CD4-positive, alpha-beta T cell treated with Interleukin-21 for 1 hour (primary cell): ENCODE measurements around the gene CEP72.
A peak's percentile ranks its signal among the peaks of the same experiment; 100 is the strongest.
"Not testable (repeated sequence)": the region's sequence is repeated elsewhere in the genome, so short reads cannot be mapped to it uniquely, and the experiment has no call there.

Experiments
- DNase-seq: peaks from one replicate; pipeline ENCODE4 v3.0.0-alpha.2; 2020

CEP72 gene

DNA sequence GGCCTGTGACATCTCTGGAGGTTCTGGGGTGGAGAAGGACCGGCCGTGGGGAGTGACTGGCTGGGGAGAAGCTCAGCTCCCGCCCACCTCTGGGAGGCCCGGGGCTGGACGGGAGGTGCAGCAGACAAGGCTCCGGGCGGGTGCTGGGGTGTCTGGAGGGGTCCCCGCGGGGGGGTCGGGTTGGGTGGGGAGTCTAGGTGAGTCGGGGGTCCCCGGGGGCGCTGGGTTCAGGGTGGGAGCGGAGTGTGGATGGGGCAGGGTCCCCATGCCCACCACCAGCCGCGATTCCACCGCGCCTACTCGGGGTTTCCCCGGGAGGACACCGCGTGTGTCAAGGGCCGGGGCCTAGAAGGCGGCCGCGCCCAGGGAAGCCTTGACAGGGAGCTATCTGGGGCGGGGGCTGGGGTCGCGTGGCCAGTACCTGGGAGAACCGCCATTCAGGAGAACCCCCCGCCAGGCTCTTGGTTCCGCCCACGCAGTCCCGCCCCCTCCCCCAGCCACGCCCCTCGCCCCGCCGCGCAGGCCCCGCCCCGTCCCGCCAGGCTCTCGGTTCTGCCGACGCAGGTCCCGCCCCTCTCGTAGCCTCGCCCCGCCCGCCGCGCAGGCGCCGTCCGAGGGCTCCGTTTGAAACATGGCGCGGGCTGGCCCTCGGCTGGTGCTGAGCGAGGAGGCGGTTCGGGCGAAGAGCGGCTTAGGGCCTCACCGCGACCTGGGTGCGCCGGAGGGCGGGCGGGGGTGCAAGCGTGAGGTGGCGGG, at the start of gene CEP72:
Gene CEP72, plus strand, starts transcription at position 610 of the 756 bp plus-strand sequence. Its CDS starts 22 bp downstream, at position 632.
- peak; percentile 94 for DNase-seq

GRCh38 chr5:565782-566440, 46.2 kb upstream of the CEP72 start:
- DNase-seq, result no peak

- DNase-seq, result no peak
These were observed 45.4 kb upstream of the CEP72 start for GRCh38 chr5:566636-567309.

DNA sequence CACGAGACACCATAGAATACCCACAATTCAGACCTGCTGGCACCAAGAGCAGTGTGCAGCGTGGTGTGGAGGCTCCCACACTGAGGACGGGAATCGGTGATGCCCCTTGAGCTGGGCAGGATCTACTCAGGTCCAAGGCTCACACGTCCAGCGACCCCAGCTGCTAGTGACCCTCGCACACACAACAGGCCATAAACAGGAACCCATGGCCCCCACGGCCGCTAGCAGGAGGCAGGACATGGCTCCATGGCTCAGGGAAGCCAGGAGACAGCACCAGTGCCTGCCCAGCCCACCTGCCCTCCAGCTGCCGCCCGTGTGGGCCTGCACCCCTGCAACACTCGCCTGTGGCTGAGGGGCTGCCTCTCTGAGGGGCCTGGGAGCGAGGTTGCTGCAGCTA, 44.5 kb upstream of the CEP72 start:
- no peak for DNase-seq

DNA sequence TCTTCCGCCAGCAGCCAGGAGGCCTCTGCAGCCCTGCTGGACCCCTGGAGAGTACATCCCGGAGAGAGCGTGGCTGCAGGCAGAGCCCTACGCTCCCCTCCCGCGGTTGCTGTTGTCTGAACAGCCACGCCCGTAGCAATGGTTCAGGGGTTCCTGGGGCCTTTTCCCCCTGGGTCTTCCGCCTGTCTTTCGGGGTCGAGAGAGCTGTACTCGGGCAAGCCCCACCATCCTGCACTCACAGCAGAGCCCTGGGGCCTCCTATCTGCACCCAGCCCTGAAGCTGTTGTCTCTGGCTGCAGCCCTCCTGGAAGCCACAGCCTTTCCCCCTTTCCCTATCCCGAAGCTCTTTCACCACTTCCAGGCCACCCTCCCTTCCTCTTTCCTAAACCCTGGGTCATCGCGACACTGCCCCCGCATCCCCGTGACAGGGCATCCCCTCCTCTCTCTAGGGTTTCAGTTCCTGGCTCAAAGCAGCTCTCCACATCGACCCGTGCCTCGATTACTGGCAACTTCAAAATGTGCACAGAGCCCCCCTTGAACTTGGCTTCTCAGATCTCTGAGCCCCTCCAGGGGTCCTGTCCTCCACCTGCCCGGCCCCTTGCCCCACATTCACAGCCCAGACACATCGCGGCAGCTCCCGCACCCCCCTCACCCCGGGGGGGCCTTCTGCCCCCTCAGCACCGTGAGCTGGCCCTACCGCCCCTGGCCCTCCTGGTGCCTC, 43.9 kb upstream of the CEP72 start:
- DNase-seq, result no peak

GRCh38 chr5:568809-569208, 43.3 kb upstream of the CEP72 start:
- no peak for DNase-seq

GRCh38 chr5:569358-569867, 42.7 kb upstream of the CEP72 start:
- no peak for DNase-seq

- no peak for DNase-seq
These were observed 42.2 kb upstream of the CEP72 start for GRCh38 chr5:569868-570361.

DNA sequence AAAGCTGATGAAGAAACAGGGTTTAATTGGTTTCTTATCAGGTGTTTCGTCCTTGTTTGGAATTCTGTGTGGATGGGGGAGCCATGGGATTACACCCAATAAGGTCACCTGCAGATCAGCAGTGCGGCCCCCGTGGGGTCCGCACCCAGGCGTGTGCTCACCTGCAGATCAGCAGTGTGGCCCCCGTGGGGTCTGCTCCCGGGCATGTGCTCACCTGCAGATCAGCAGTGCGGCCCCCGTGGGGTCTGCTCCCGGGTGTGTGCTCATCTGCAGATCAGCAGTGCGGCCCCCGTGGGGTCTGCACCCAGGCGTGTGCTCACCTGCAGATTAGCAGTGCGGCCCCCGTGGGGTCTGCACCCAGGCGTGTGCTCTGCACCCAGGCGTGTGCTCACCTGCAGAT, 41.7 kb upstream of the CEP72 start:
- no peak for DNase-seq

DNA sequence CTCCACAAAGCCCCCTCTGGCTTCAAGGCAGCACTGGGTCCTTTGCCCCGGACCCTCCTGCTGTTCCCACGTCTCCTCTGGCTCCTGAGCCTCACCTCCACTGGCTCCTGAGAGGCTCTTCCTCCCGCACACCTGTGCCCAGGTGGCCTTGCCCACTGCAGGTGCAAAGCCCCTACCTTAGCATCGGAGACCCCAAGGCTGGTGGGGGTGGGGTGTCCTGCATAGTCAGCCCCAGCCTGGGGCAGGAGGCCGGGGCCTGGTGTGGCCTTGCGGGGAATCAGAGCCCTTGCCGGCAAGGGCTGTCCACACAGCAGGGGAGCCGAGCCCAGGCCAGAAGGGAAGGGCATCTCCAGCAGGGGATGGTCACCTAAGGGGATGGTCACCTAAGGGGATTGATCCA, 41.3 kb upstream of the CEP72 start:
- no peak for DNase-seq

DNA sequence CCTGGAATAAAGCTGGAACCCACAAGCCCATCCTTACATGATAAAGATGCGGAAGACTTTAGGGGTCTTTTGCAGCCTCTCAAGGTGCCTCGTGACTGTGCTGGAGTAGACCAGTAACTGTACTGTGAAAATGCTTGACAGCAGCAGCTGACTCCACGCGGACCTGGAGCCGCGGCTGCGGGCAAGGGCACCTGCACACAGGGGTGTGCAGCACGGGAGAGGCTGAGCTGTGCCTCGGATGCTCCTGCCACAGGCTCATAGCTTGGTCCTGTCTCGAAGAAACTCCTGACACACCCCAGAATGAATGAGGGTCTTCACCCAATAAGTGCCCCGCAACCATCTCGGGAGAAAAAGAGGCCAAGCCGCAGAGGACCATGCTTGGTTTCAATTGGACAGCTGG, 40.3 kb upstream of the CEP72 start:
- DNase-seq, result no peak

DNA sequence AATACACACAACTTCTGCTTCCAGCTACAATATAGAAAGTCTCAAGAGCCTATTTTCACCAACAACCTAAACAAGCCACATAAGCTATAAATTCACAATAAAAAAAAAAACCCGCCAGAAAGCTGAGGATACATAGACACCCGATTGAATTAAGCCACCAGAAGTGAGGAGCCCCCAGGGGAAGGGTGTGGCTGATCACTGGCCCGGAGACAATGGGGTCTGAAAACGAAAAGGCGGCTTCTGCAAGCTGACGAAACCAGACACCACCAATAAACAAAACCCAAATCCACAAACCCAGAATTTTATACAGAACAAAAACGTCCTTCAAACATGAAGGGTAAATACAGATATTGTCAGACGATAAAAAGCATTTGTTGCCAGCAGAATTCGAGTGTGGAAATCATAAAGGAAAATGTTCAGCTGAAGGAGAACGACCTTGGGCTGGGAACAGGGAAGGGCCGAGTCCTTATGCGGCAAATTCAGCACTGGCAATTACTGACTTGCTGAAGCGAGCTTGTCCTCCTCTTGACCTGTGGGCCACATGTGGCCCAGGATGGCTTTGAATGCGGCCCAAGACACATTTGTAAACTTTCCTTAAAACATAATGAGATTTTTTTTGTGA, 39.6 kb upstream of the CEP72 start:
- no peak for DNase-seq

DNA sequence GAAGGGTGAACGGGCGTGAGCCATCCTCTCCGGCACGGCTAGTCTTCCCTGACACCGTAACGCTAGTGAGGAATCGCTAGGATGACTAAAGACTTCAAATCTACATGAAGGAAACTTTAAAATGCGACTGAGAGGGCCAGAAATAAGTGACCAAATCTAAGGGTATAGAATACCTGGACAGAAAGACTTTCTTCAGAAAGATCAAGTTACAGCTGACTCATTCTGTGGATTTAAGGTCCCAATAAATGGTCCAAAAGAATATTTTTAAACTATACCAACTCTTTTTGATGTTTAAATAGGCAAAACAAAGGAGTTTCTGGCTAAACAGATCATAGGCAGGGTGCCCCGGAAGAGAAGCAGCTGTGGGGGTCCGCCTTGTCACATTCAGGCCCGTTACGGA, 38.9 kb upstream of the CEP72 start:
- DNase-seq, result no peak

- DNase-seq, result no peak
These were observed 38.2 kb upstream of the CEP72 start for GRCh38 chr5:573976-574375.

GRCh38 chr5:574906-575305, 37.2 kb upstream of the CEP72 start:
- no peak for DNase-seq

GRCh38 chr5:575636-576035, 36.5 kb upstream of the CEP72 start:
- no peak for DNase-seq

- DNase-seq, result not testable (repeated sequence)
These were observed 34.9 kb upstream of the CEP72 start for GRCh38 chr5:577214-577613.

GRCh38 chr5:577800-578199, 34.3 kb upstream of the CEP72 start:
- no peak for DNase-seq

GRCh38 chr5:579211-579610, 32.9 kb upstream of the CEP72 start:
- no peak for DNase-seq

- DNase-seq, result no peak
These were observed 32.3 kb upstream of the CEP72 start for GRCh38 chr5:579746-580366.

DNA sequence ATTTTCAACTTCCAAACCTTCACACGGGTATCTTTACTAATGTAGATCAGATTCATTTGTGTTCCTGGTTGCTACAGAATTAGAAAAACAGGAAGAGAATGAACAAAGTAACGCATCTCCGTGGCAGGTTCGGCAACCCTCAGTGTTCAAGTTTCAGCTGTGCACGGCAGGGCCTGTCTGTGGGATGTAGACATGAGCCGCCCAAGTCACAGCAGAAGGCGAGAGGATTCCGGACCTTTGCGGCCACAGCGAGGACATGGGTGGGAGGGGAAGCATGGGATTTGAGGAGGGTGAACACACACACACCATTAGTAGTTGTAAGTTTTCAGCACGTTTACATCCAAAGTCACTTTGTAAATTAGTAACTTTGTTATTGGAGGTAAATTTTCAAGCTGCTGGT, 31.7 kb upstream of the CEP72 start:
- no peak for DNase-seq

DNA sequence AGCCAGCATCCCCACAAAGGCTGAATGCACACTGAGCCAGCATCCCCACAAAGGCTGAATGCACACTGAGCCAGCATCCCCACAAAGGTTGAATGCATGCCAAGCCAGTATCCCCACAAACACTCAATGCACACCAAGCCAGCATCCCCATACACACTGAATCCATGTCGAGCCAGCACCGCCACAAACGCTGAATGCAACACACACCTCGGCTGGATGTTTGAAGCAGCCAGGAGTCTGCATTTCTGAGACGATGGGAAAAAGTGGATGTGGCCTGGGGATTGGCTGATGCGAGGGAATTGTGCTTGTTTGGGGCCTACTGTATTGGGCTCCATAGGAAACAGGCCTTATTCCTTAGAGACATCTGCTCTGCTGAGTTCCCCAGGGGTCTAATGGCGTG, 30.9 kb upstream of the CEP72 start:
- no peak for DNase-seq
